Measurements from ENCODE around the gene KLHDC3. TPM values are rescaled to one million over a fixed set of nuclear protein-coding genes. Genes with fewer than 3 reads are reported as not detected.

Gene KLHDC3
- total and polyA plus RNA-seq, 9 of the 15 experiments (the other 6 are each of a cell fraction or from before 2014, with no cell fraction given) = 4.5 to 171 (median 107) TPM

- TF ChIP-seq, protein P1, sequence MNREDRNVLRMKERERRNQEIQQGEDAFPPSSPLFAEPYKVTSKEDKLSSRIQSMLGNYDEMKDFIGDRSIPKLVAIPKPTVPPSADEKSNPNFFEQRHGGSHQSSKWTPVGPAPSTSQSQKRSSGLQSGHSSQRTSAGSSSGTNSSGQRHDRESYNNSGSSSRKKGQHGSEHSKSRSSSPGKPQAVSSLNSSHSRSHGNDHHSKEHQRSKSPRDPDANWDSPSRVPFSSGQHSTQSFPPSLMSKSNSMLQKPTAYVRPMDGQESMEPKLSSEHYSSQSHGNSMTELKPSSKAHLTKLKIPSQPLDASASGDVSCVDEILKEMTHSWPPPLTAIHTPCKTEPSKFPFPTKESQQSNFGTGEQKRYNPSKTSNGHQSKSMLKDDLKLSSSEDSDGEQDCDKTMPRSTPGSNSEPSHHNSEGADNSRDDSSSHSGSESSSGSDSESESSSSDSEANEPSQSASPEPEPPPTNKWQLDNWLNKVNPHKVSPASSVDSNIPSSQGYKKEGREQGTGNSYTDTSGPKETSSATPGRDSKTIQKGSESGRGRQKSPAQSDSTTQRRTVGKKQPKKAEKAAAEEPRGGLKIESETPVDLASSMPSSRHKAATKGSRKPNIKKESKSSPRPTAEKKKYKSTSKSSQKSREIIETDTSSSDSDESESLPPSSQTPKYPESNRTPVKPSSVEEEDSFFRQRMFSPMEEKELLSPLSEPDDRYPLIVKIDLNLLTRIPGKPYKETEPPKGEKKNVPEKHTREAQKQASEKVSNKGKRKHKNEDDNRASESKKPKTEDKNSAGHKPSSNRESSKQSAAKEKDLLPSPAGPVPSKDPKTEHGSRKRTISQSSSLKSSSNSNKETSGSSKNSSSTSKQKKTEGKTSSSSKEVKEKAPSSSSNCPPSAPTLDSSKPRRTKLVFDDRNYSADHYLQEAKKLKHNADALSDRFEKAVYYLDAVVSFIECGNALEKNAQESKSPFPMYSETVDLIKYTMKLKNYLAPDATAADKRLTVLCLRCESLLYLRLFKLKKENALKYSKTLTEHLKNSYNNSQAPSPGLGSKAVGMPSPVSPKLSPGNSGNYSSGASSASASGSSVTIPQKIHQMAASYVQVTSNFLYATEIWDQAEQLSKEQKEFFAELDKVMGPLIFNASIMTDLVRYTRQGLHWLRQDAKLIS (CRISPR knock-in tag; IDR thresholded peaks at IDR 0.05) = no peak
- 0 out of 2 replicates have a peak, but pooled peaks have one; percentile 59 for TF ChIP-seq SMAD3 (CRISPR knock-in tag; conservative IDR thresholded peaks at IDR 0.05)
- 0 out of 2 replicates have a peak, but pooled peaks have one; percentile 50 for TF ChIP-seq KLF13 (tag; IDR thresholded peaks at IDR 0.05; ENCODE audit: borderline replicate concordance, low read depth)
- TF ChIP-seq, protein P2, sequence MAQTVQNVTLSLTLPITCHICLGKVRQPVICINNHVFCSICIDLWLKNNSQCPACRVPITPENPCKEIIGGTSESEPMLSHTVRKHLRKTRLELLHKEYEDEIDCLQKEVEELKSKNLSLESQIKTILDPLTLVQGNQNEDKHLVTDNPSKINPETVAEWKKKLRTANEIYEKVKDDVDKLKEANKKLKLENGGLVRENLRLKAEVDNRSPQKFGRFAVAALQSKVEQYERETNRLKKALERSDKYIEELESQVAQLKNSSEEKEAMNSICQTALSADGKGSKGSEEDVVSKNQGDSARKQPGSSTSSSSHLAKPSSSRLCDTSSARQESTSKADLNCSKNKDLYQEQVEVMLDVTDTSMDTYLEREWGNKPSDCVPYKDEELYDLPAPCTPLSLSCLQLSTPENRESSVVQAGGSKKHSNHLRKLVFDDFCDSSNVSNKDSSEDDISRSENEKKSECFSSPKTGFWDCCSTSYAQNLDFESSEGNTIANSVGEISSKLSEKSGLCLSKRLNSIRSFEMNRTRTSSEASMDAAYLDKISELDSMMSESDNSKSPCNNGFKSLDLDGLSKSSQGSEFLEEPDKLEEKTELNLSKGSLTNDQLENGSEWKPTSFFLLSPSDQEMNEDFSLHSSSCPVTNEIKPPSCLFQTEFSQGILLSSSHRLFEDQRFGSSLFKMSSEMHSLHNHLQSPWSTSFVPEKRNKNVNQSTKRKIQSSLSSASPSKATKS (CRISPR knock-in tag; IDR thresholded peaks at IDR 0.05) = no peak
- TF ChIP-seq SREBF1 (IDR thresholded peaks at IDR 0.05; ENCODE audit: borderline replicate concordance, low read depth, low read length) = no peak
- TF ChIP-seq CTCFL (IDR thresholded peaks at IDR 0.05; ENCODE audit: borderline replicate concordance, insufficient read depth, low read depth, low read length, poor library complexity, severe bottlenecking) = no peak
- TF ChIP-seq ZBTB33 (CRISPR knock-in tag; IDR thresholded peaks at IDR 0.05) = no peak
- TF ChIP-seq, protein P3, sequence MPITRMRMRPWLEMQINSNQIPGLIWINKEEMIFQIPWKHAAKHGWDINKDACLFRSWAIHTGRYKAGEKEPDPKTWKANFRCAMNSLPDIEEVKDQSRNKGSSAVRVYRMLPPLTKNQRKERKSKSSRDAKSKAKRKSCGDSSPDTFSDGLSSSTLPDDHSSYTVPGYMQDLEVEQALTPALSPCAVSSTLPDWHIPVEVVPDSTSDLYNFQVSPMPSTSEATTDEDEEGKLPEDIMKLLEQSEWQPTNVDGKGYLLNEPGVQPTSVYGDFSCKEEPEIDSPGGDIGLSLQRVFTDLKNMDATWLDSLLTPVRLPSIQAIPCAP (CRISPR knock-in tag; IDR thresholded peaks at IDR 0.05; ENCODE audit: borderline replicate concordance) = no peak
- TF ChIP-seq EZH2 (IDR thresholded peaks at IDR 0.05; ENCODE audit: borderline replicate concordance, low read depth, low read length) = no peak
- TF ChIP-seq, protein P4, sequence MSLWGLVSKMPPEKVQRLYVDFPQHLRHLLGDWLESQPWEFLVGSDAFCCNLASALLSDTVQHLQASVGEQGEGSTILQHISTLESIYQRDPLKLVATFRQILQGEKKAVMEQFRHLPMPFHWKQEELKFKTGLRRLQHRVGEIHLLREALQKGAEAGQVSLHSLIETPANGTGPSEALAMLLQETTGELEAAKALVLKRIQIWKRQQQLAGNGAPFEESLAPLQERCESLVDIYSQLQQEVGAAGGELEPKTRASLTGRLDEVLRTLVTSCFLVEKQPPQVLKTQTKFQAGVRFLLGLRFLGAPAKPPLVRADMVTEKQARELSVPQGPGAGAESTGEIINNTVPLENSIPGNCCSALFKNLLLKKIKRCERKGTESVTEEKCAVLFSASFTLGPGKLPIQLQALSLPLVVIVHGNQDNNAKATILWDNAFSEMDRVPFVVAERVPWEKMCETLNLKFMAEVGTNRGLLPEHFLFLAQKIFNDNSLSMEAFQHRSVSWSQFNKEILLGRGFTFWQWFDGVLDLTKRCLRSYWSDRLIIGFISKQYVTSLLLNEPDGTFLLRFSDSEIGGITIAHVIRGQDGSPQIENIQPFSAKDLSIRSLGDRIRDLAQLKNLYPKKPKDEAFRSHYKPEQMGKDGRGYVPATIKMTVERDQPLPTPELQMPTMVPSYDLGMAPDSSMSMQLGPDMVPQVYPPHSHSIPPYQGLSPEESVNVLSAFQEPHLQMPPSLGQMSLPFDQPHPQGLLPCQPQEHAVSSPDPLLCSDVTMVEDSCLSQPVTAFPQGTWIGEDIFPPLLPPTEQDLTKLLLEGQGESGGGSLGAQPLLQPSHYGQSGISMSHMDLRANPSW (CRISPR knock-in tag; IDR thresholded peaks at IDR 0.05) = no peak
- TF ChIP-seq EGR1 (conservative IDR thresholded peaks at IDR 0.05) = no peak
Measured at GRCh38 chr6:42978839-42979522, 35.1 kb upstream of the KLHDC3 start, which contains the start of gene PEX6 (continued).
